Brain microvascular endothelial cell (primary cell): Measurements from ENCODE around the gene DEGS1.
"Not testable (repeated sequence)": the region's sequence is repeated elsewhere in the genome, so short reads cannot be mapped to it uniquely, and the experiment has no call there.

Experiments used
- DNase-seq: peaks from one replicate; pipeline ENCODE4 v3.0.0-alpha.2; 2020
- H3K27ac ChIP-seq: fragments of 250-450 bp; sonication (Bioruptor Pico); 2 replicates; pipeline ENCODE4 v1.5.1; 2020; ENCODE audit warnings: mild to moderate bottlenecking, moderate library complexity
- H3K27me3 ChIP-seq: fragments of 250-450 bp; sonication (Bioruptor Pico); replicated peaks from 2 replicates; pipeline ENCODE4 v1.5.1; 2020; ENCODE audit warnings: mild to moderate bottlenecking
- H3K36me3 ChIP-seq: fragments of 250-450 bp; sonication (Bioruptor Pico); replicated peaks from 2 replicates; pipeline ENCODE4 v1.5.1; 2020; ENCODE audit warnings: mild to moderate bottlenecking
- H3K4me3 ChIP-seq: 2 replicates; pipeline ENCODE4 v1.5.1; 2011; ENCODE audit warnings: low read depth, mild to moderate bottlenecking, control low read depth, low read length, moderate library complexity
- in situ Hi-C: cut with HindIII; loops from 2 replicates; pipeline ENCODE4 v1.10.0; 2017; ENCODE audit warnings: low sequenced_read_pairs, low pct_ligation_motif_present
- TF ChIP-seq, protein P1 (sequence below): IDR thresholded peaks from 2 replicates; pipeline ENCODE4 v1.5.1; 2011; ENCODE audit warnings: low read depth, mild to moderate bottlenecking, moderate library complexity, low read length, control low read depth, inconsistent platforms; ENCODE audit errors: missing control alignments

The DEGS1 gene

DNA sequence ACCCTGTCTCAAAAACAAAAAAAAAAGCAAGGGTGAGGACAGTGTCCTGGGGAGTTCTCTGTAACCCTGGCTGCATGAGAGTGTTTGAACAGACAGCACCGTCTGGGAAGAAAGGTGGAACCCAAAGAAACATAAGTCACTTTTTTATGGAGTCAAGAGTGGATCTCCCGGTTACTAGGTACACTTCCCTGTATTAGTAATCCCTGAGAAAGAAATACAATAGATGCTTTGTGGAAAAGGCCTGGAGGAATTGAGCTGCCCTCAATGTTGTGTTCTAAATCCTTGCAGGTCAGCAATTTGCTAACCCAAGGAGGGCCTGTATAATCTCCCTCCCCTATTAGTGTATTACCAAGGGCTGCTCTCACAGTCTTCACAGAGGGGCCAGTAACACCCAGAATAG is 16.6 kb downstream of the DEGS1 start:
- no peak for DNase-seq
- Histone ChIP-seq H3K27ac (no peak overlapping the region), H3K27me3 (no peaks in the 10 kb centered on the region), H3K4me3 (no peak overlapping the region), H3K36me3 (peaks cover 2% of the 10 kb centered on the region)
- TF ChIP-seq, protein P1, sequence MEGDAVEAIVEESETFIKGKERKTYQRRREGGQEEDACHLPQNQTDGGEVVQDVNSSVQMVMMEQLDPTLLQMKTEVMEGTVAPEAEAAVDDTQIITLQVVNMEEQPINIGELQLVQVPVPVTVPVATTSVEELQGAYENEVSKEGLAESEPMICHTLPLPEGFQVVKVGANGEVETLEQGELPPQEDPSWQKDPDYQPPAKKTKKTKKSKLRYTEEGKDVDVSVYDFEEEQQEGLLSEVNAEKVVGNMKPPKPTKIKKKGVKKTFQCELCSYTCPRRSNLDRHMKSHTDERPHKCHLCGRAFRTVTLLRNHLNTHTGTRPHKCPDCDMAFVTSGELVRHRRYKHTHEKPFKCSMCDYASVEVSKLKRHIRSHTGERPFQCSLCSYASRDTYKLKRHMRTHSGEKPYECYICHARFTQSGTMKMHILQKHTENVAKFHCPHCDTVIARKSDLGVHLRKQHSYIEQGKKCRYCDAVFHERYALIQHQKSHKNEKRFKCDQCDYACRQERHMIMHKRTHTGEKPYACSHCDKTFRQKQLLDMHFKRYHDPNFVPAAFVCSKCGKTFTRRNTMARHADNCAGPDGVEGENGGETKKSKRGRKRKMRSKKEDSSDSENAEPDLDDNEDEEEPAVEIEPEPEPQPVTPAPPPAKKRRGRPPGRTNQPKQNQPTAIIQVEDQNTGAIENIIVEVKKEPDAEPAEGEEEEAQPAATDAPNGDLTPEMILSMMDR = no peak
- in situ Hi-C loops = no loop called here

DNA sequence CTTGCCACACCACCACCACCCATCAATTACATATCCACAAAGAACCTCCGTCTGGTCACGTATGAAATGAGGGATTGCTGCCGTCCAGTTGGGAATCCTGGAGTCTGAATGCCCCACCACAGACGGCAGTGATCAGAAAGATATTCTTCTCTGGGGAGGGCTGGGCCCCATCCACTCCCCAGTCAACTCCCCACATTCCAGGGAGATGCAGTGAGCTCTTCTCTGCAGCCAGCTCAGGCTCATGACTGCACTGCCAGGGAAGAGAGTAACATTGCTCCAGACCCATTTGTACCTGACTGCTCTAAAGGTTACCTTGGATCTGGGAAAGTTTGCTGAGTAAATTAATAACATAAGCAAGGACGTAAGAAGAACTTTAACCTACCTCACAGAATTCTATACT is 18.3 kb downstream of the DEGS1 start:
- Histone ChIP-seq H3K4me3 (no peak overlapping the region), H3K27me3 (no peaks in the 10 kb centered on the region), H3K36me3 (no peaks in the 10 kb centered on the region), H3K27ac (no peak overlapping the region)
- TF ChIP-seq, protein P1 = no peak
- DNase-seq = no peak
- in situ Hi-C loops = no loop called here

DNA sequence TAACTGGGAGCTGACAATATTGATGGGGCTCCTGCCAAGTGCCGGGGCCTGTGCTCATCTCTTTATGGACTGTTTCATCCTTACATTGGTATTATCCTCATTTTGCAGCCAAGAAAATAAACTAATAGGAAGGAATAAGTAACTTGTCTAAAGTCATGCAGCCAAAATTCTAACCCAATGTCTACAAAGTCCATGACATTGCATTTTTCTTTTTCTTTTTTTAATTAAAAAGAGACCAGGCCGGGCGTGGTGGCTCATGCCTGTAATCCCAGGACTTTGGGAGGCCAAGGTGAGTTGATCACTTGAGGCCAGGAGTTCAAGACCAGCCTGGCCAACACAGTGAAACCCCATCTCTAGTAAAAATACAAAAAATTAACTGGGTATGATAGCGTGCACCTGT is 18.8 kb downstream of the DEGS1 start:
- no peak for DNase-seq
- H3K27me3 ChIP-seq = no peaks in the 10 kb centered on the region
- no peak overlapping the region for H3K4me3 ChIP-seq
- TF ChIP-seq, protein P1 = no peak
- H3K27ac ChIP-seq = no peak overlapping the region
- no peaks in the 10 kb centered on the region for H3K36me3 ChIP-seq
- in situ Hi-C loops = no loop called here

DNA sequence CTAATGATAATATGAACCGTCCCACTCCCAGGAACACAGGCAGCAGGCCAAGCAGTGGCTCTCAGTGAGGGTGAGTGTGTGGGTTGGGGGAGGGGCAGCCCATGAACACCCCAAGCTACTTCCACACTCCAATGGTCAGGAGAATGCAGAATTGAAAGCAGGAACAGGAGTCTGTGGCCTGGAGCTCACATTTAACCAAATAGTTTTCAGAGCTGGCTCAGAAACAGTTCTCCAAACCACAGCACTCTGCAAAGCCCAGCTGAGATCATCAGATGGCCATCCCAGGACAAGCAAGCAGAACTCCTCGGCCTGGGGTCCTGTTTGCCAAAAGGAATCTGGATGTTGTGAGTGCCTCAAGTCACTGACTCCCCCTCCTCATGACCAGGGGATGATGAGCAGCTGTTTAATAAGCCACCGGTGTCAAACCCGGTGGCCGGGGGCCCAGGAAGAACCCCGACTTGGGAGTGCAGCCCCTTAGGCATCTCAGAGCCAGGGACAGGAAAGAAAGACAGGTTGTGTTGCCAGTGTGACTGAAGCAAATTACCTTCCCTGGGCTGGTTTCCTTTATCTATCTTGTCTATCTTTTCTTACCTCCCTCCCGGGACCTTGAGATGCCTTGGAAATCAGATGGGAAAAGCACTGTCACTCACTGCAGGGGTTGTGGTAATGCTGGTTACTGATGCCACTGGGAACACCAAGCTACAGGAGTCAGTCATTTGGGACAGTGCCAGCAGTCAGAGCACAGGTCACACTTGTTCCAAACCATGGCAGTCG is 20.4 kb downstream of the DEGS1 start:
- in situ Hi-C loops = no loop called here
- Histone ChIP-seq H3K27me3 (no peaks in the 10 kb centered on the region), H3K27ac (peak overlapping the region; percentile 44), H3K4me3 (no peak overlapping the region), H3K36me3 (no peaks in the 10 kb centered on the region)
- TF ChIP-seq, protein P1 = no peak
- peak; percentile 67 for DNase-seq

DNA sequence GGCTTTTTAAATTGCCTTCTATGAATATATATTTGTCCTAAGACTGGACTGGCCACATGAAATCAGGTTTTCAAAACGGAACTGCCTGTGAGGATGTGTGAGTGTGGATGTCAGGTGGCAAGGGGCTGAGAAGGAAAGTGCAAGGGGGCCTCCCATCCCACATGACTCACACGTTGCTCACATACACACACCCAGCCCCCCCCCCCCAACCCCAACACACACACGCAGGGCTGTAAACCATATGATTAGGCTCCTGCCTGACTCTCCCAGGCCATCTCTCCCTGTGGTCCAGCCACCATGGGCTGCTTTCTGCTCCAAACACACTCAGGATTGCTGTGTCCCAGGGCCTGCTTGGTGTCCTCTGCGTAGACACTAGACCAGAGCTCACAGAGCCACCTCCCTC is 22.4 kb downstream of the DEGS1 start:
- TF ChIP-seq, protein P1 = no peak
- H3K27me3 ChIP-seq = no peaks in the 10 kb centered on the region
- peak overlapping the region; percentile 24 for H3K4me3 ChIP-seq
- peak overlapping the region; percentile 36 for H3K27ac ChIP-seq
- peak; percentile 57 for DNase-seq
- in situ Hi-C loops = no loop called here
- no peaks in the 10 kb centered on the region for H3K36me3 ChIP-seq

DNA sequence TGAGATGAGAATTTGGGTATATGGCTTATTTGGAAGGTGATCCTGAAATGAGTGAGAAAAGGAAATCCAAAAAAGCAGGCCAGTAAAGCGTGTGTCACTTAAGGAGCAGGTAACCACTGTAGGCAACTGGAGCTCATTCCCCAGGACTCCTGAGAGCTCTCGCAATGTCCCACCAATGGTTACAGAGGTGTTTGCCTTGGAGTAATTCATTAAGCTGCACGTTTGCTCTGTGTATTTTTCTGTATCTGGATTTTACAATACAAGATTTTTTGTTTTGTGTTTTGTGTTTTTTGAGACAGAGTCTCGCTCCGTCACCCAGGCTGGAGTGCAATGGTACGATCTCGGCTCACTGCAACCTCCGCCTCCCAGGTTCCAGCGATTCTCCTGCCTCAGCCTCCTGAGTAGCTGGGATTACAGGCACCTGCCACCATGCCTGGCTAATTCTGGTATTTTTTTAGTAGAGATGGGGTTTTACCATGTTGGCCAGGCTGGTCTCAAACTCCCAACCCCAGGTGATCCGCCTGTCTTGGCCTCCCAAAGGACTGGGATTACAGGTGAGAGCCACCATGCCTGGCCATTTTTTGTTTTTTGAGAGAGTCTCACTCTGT is 23.0 kb downstream of the DEGS1 start:
- H3K4me3 ChIP-seq, H3K27me3 ChIP-seq, DNase-seq, H3K36me3 ChIP-seq, in situ Hi-C loops: not testable (repeated sequence)
- H3K27ac ChIP-seq = peak overlapping the region; percentile 36
